GM19468 (cell line): ENCODE measurements around the gene CA5B.
"Not testable (repeated sequence)": the region's sequence is repeated elsewhere in the genome, so short reads cannot be mapped to it uniquely, and the experiment has no call there.

Experiments
- ATAC-seq: cut with Tn5 transposase; IDR thresholded peaks from one replicate; pipeline ENCODE4 v1.9.1; 2021; ENCODE audit warnings: mild to moderate bottlenecking, moderate library complexity, moderate number of reproducible peaks; ENCODE audit not compliant: unreplicated experiment; ENCODE audit errors: extremely low read depth

CA5B gene

GRCh38 chrX:15746651-15747050 lies 8.6 kb downstream of the CA5B start:
- ATAC-seq = not testable (repeated sequence)

GRCh38 chrX:15747626-15748173 lies 9.6 kb downstream of the CA5B start:
- no peak for ATAC-seq

- ATAC-seq = no peak
Measured at GRCh38 chrX:15748841-15749240, 10.8 kb downstream of the CA5B start.

GRCh38 chrX:15749642-15750610 lies 11.9 kb downstream of the CA5B start:
- no peak for ATAC-seq

- ATAC-seq = no peak
Measured at GRCh38 chrX:15750611-15751154, 12.6 kb downstream of the CA5B start.

- ATAC-seq = no peak
Measured at GRCh38 chrX:15751155-15751819, 13.2 kb downstream of the CA5B start.

GRCh38 chrX:15755091-15755490 lies 17.0 kb downstream of the CA5B start:
- ATAC-seq = no peak

GRCh38 chrX:15758140-15758539 lies 20.1 kb downstream of the CA5B start:
- no peak for ATAC-seq

- not testable (repeated sequence) for ATAC-seq
Measured at GRCh38 chrX:15759886-15760285, 21.8 kb downstream of the CA5B start.

GRCh38 chrX:15761564-15762191 lies 23.6 kb downstream of the CA5B start:
- no peak for ATAC-seq

GRCh38 chrX:15769300-15769954 lies 31.4 kb downstream of the CA5B start:
- no peak for ATAC-seq

- ATAC-seq = peak; percentile 53
Measured at GRCh38 chrX:15781961-15782699, 44.1 kb downstream of the CA5B start.

- no peak for ATAC-seq
Measured at GRCh38 chrX:15785176-15785750, 47.2 kb downstream of the CA5B start.

GRCh38 chrX:15786915-15787314 lies 48.8 kb downstream of the CA5B start:
- ATAC-seq = no peak

GRCh38 chrX:15789979-15790768 lies 52.1 kb downstream of the CA5B start, which contains the start of gene ZRSR2:
Gene ZRSR2, plus strand, starts transcription at chrX:15790484. Its CDS starts 12 bp downstream, at chrX:15790496.
- ATAC-seq = peak; percentile 92

GRCh38 chrX:15790769-15791290 lies 52.8 kb downstream of the CA5B start:
- ATAC-seq = no peak

GRCh38 chrX:15797707-15798106 lies 59.6 kb downstream of the CA5B start:
- ATAC-seq = no peak

- no peak for ATAC-seq
Measured at GRCh38 chrX:15804563-15804962, 66.5 kb downstream of the CA5B start.
